H1 (cell line): ENCODE measurements around the gene TOM1L2. TPM values are rescaled to one million over a fixed set of nuclear protein-coding genes. Genes with fewer than 3 reads are reported as not detected.
A peak's percentile ranks its signal among the peaks of the same experiment; 100 is the strongest.

Source experiments
- CTCF ChIA-PET: fragments of 300-600 bp; sonication (Branson Sonifier 250); formaldehyde crosslinking; loops from one replicate; lab custom pipeline; 2021; ENCODE audit not compliant: partially characterized antibody; lab: Charles Lee
- POLR2A ChIA-PET: fragments of 300-600 bp; sonication (Branson Sonifier 250); formaldehyde crosslinking; loops from one replicate; lab custom pipeline; 2021; ENCODE audit warnings: inconsistent platforms; ENCODE audit not compliant: partially characterized antibody; lab: Charles Lee
- DNase-seq, 2 experiments: peaks; one replicate each; pipeline versions ENCODE4 v3.0.0 to v3.0.0-alpha.2; 2010 to 2022; ENCODE audit warnings: low spot score in 2 of 2, low read depth in 1 of 2, mixed read lengths in 1 of 2
- FAIRE-seq: peaks from 2 replicates; lab custom pipeline; 2011; peaks lifted over from hg19 to GRCh38; lab: Jason Lieb, UNC
- H2AFZ ChIP-seq: 2 replicates; pipeline ENCODE4 v1.8.1; 2012; ENCODE audit warnings: low read length, inconsistent platforms
- H2AK5ac ChIP-seq: 2 replicates; pipeline ENCODE4 v1.6.1; 2013; ENCODE audit warnings: low read depth, low read length
- H2BK120ac ChIP-seq: replicated peaks from 2 replicates; pipeline ENCODE3; 2013; ENCODE audit warnings: low read depth, low read length, inconsistent platforms
- H2BK12ac ChIP-seq: 2 replicates; pipeline ENCODE4 v1.6.1; 2013; ENCODE audit warnings: low read depth, low read length
- H2BK15ac ChIP-seq: 2 replicates; pipeline ENCODE4 v1.6.1; 2013; ENCODE audit warnings: low read length
- H2BK20ac ChIP-seq: 2 replicates; pipeline ENCODE4 v1.6.1; 2013; ENCODE audit warnings: low read length
- H2BK5ac ChIP-seq: 2 replicates; pipeline ENCODE4 v1.6.1; 2013; ENCODE audit warnings: low read depth, low read length
- H3K14ac ChIP-seq: 2 replicates; pipeline ENCODE4 v1.6.1; 2013; ENCODE audit warnings: inconsistent platforms; ENCODE audit not compliant: insufficient read length
- H3K18ac ChIP-seq: 2 replicates; pipeline ENCODE4 v1.6.1; 2013; ENCODE audit warnings: low read length; ENCODE audit errors: extremely low read depth
- H3K23ac ChIP-seq: 2 replicates; pipeline ENCODE4 v1.6.1; 2013; ENCODE audit warnings: inconsistent platforms; ENCODE audit not compliant: insufficient read length
- H3K23me2 ChIP-seq: 2 replicates; pipeline ENCODE4 v1.6.1; 2013; ENCODE audit warnings: low read depth, low read length
- H3K27ac ChIP-seq: 2 replicates; pipeline ENCODE4 v1.6.1; 2011; ENCODE audit warnings: low read depth, low read length, inconsistent platforms
- H3K27me3 ChIP-seq, 4 experiments: replicated peaks in 1 of 4; 1 replicate in 1 of 4; 2 replicates in 3 of 4; pipeline versions ENCODE4 v1.6.1 to v1.8.1; 2011 to 2013; ENCODE audit warnings: low read length in 3 of 4, mild to moderate bottlenecking in 3 of 4, inconsistent platforms in 2 of 4, mixed read lengths in 2 of 4, moderate library complexity in 1 of 4; ENCODE audit not compliant: control insufficient read depth in 3 of 4, insufficient read depth in 3 of 4; ENCODE audit errors: extremely low read depth in 1 of 4
- H3K36me3 ChIP-seq, 4 experiments: 2 replicates each; pipeline versions ENCODE4 v1.6.1 to v1.8.1; 2011 to 2013; ENCODE audit warnings: mild to moderate bottlenecking in 4 of 4, low read length in 3 of 4, moderate library complexity in 2 of 4, control low read depth in 1 of 4, inconsistent platforms in 1 of 4; ENCODE audit not compliant: insufficient read depth in 4 of 4, control insufficient read depth in 2 of 4
- H3K4ac ChIP-seq: replicated peaks from 2 replicates; pipeline ENCODE3; 2013; ENCODE audit warnings: low read length, low read depth, mixed read lengths, inconsistent platforms; ENCODE audit not compliant: insufficient read length
- H3K4me1 ChIP-seq, 4 experiments: replicated peaks in 1 of 4; 1 replicate in 1 of 4; 2 replicates in 3 of 4; pipeline versions ENCODE4 v1.6.1 to v1.8.1; 2011 to 2013; ENCODE audit warnings: low read length in 3 of 4, inconsistent platforms in 2 of 4, mixed read lengths in 1 of 4; ENCODE audit not compliant: insufficient read depth in 4 of 4, control insufficient read depth in 3 of 4
- H3K4me2 ChIP-seq, 2 experiments: 2 replicates each; pipeline versions ENCODE4 v1.6.1 to v1.8.1; 2011 to 2013; ENCODE audit warnings: low read depth in 2 of 2, low read length in 2 of 2, control low read depth in 1 of 2, inconsistent platforms in 1 of 2, mild to moderate bottlenecking in 1 of 2; ENCODE audit not compliant: insufficient read depth in 1 of 2
- H3K4me3 ChIP-seq, 4 experiments: fragments of 200-600, 300-600 bp in 1 of 4; sonication (generic), shearing (Covaris generic), sonication (Bioruptor Twin) in 1 of 4; 2 replicates each; pipeline versions ENCODE4 v1.5.1 to v1.8.1; 2011 to 2016; ENCODE audit warnings: low read length in 4 of 4, low read depth in 3 of 4, control low read depth in 2 of 4, inconsistent platforms in 2 of 4, mild to moderate bottlenecking in 2 of 4, mixed read lengths in 1 of 4, moderate library complexity in 1 of 4; ENCODE audit not compliant: insufficient read depth in 2 of 4; ENCODE audit errors: extremely low read depth in 1 of 4
- H3K56ac ChIP-seq: replicated peaks from 2 replicates; pipeline ENCODE3; 2013; ENCODE audit warnings: low read depth, mild to moderate bottlenecking, mixed read lengths, low read length, inconsistent platforms; ENCODE audit not compliant: insufficient read length
- H3K79me1 ChIP-seq: 2 replicates; pipeline ENCODE4 v1.6.1; 2013; ENCODE audit warnings: low read depth, low read length, control low read depth
- H3K79me2 ChIP-seq, 2 experiments: 2 replicates each; pipeline versions ENCODE4 v1.6.1 to v1.8.1; 2012 to 2013; ENCODE audit warnings: low read length in 2 of 2, mild to moderate bottlenecking in 2 of 2, inconsistent platforms in 1 of 2; ENCODE audit not compliant: insufficient read depth in 2 of 2, control insufficient read depth in 1 of 2
- H3K9ac ChIP-seq, 4 experiments: replicated peaks in 1 of 4; 1 replicate in 1 of 4; 2 replicates in 3 of 4; pipeline versions ENCODE4 v1.6.1 to v1.8.1; 2011 to 2013; ENCODE audit warnings: low read depth in 3 of 4, low read length in 3 of 4, control low read depth in 2 of 4, mild to moderate bottlenecking in 2 of 4, moderate library complexity in 2 of 4, inconsistent platforms in 1 of 4; ENCODE audit errors: extremely low read depth in 1 of 4
- H3K9me3 ChIP-seq, 2 experiments: 2 replicates each; pipeline versions ENCODE4 v1.6.1 to v1.8.1; 2012 to 2013; ENCODE audit warnings: mild to moderate bottlenecking in 2 of 2, moderate library complexity in 2 of 2, control low read depth in 1 of 2, inconsistent platforms in 1 of 2, low read depth in 1 of 2, low read length in 1 of 2, mixed read lengths in 1 of 2; ENCODE audit not compliant: insufficient read depth in 2 of 2
- H4K20me1 ChIP-seq, 2 experiments: replicated peaks in 1 of 2; 2 replicates each; pipeline versions ENCODE3 to v1.8.1; 2011 to 2013; ENCODE audit warnings: inconsistent platforms in 2 of 2, low read length in 2 of 2, mild to moderate bottlenecking in 1 of 2; ENCODE audit not compliant: insufficient read depth in 2 of 2, control insufficient read depth in 1 of 2
- H4K5ac ChIP-seq: 2 replicates; pipeline ENCODE4 v1.6.1; 2013; ENCODE audit warnings: low read length, low read depth, mixed read lengths, inconsistent platforms; ENCODE audit not compliant: insufficient read length
- H4K8ac ChIP-seq: 2 replicates; pipeline ENCODE4 v1.8.0; 2013; ENCODE audit warnings: mild to moderate bottlenecking, moderate library complexity, low read length, inconsistent platforms; ENCODE audit not compliant: insufficient read depth; ENCODE audit errors: extremely low read depth
- H4K91ac ChIP-seq: replicated peaks from 2 replicates; pipeline ENCODE3; 2013; ENCODE audit warnings: low read length, mixed read lengths, inconsistent platforms; ENCODE audit not compliant: insufficient read length
- BRCA1 ChIP-seq: IDR thresholded peaks from 2 replicates; pipeline ENCODE4 v1.6.1; 2012; ENCODE audit warnings: low read depth, low read length, improper control_type of control experiment
- CBX8 ChIP-seq: fragments of 300-800, 300-1000 bp; sonication (generic); IDR thresholded peaks from 2 replicates; pipeline ENCODE4 v1.7.1; 2016; ENCODE audit warnings: low read depth, low read length, borderline replicate concordance
- FOSL1 ChIP-seq: IDR thresholded peaks from 2 replicates; pipeline ENCODE4 v1.6.1; 2011; ENCODE audit warnings: mild to moderate bottlenecking, low read depth, low read length, moderate library complexity; ENCODE audit not compliant: insufficient read depth
- GTF2F1 ChIP-seq: IDR thresholded peaks from 2 replicates; pipeline ENCODE4 v1.6.1; 2012; ENCODE audit warnings: low read depth, low read length, improper control_type of control experiment, borderline replicate concordance
- MAFK ChIP-seq: IDR thresholded peaks from 2 replicates; pipeline ENCODE4 v1.6.1; 2012; ENCODE audit warnings: low read depth, mild to moderate bottlenecking, improper control_type of control experiment, low read length
- POU5F1 ChIP-seq: IDR thresholded peaks from 2 replicates; pipeline ENCODE4 v1.6.1; 2011; ENCODE audit warnings: low read depth, mild to moderate bottlenecking, low read length, moderate library complexity
- RFX5 ChIP-seq: IDR thresholded peaks from 2 replicates; pipeline ENCODE4 v1.6.1; 2011; ENCODE audit warnings: low read depth, low read length, improper control_type of control experiment, borderline replicate concordance
- SIN3A ChIP-seq, 2 experiments: IDR thresholded peaks in 1 of 2; conservative IDR thresholded peaks in 1 of 2; 2 replicates each; pipeline ENCODE4 v1.6.1; 2011 to 2012; ENCODE audit warnings: low read length in 2 of 2, improper control_type of control experiment in 1 of 2, low read depth in 1 of 2, mild to moderate bottlenecking in 1 of 2
- SIRT6 ChIP-seq: IDR thresholded peaks from one replicate; pipeline ENCODE4 v1.7.1; 2012; ENCODE audit warnings: low read length, inconsistent platforms
- SIX5 ChIP-seq: IDR thresholded peaks from 2 replicates; pipeline ENCODE4 v1.6.1; 2011; ENCODE audit warnings: mild to moderate bottlenecking, low read depth, low read length
- SP2 ChIP-seq: IDR thresholded peaks from 2 replicates; pipeline ENCODE4 v1.6.1; 2012; ENCODE audit warnings: mild to moderate bottlenecking, low read length, inconsistent platforms
- SP4 ChIP-seq: IDR thresholded peaks from 2 replicates; pipeline ENCODE4 v1.6.1; 2012; ENCODE audit warnings: low read length, inconsistent platforms
- USF2 ChIP-seq: IDR thresholded peaks from 2 replicates; pipeline ENCODE4 v1.6.1; 2011; ENCODE audit warnings: low read length, improper control_type of control experiment
- YY1 ChIP-seq: IDR thresholded peaks from 2 replicates; pipeline ENCODE4 v1.6.1; 2011; ENCODE audit warnings: low read depth, mild to moderate bottlenecking, low read length
- WGBS, 2 experiments: shearing (Covaris generic) in 1 of 2; methylation state at CpG; one replicate each; pipeline versions ENCODE4 v1.1.6 to v1.1.7; 2013 to 2015; ENCODE audit warnings: low lambda C conversion rate in 2 of 2, mixed read lengths in 2 of 2, inconsistent platforms in 1 of 2, low coverage in 1 of 2, missing lambda C conversion rate in 1 of 2; ENCODE audit not compliant: insufficient replicate concordance in 2 of 2, insufficient coverage in 1 of 2, insufficient read length in 1 of 2; ENCODE audit errors: extremely low coverage in 1 of 2, missing lambda C conversion rate in 1 of 2; 5-methylcytosine and 5-hydroxymethylcytosine counted together
- polyA plus RNA-seq, 7 experiments: library from polyadenylated mRNA; depleted of rRNA in 3 of 7; stranded (reverse) in 5 of 7; unstranded in 2 of 7; fragments of >200 nt in 5 of 7; fragments of 200-250 nt in 2 of 7; gene quantifications; 1 replicate in 5 of 7; 2 replicates in 1 of 7; 4 replicates in 1 of 7; pipeline versions ENCODE4 v1.2.1 to v1.2.3, GENCODE V29; 2011 to 2013; ENCODE audit warnings: missing spikeins in 2 of 7, mixed read lengths in 2 of 7
- total RNA-seq: library from RNA; stranded (reverse); fragmentation: NEBNext Ultra II Directional; extraction: Animal tissue kit (Norgen Biotek cat#: 25700); gene quantifications from 2 replicates; pipeline ENCODE4 v1.2.1, GENCODE V29; 2021

TOM1L2 gene
- total and polyA plus RNA-seq, 2 of the 8 experiments (the other 6 are each of a cell fraction or from before 2014, with no cell fraction given) = 2.0 to 3.4 TPM

- Histone ChIP-seq H3K27me3 (peaks cover 6 to 23% (median 17%) of the 10 kb centered on the region in 4 experiments), H3K4me2 (no peak overlapping the region), H3K79me1 (no peaks in the 10 kb centered on the region), H3K9ac (no peak overlapping the region), H3K4me3 (no peak overlapping the region), H3K23ac (no peak overlapping the region), H3K23me2 (peaks cover 10% of the 10 kb centered on the region; the same call in 1 of the 2 replicates), H3K14ac (no peak overlapping the region), H2BK20ac (peak overlapping the region; percentile 80; the same call in 1 of the 2 replicates), H3K4me1 (peaks cover 0 to 20% (median 12%) of the 10 kb centered on the region in 4 experiments; a peak in 6 of 7 replicates), H2BK12ac (no peak overlapping the region), H3K9me3 (no peaks in the 10 kb centered on the region), H3K36me3 (no peaks in the 10 kb centered on the region), H4K91ac (no peak overlapping the region), H3K27ac (no peak overlapping the region), H3K79me2 (no peaks in the 10 kb centered on the region), H3K18ac (no peak overlapping the region), H4K8ac (no peak overlapping the region), H3K4ac (no peak overlapping the region), H2AFZ (no peak overlapping the region), H2BK5ac (no peak overlapping the region), H4K5ac (no peak overlapping the region), H3K56ac (no peak overlapping the region), H4K20me1 (peaks cover 1 to 5% of the 10 kb centered on the region in 2 experiments), H2BK120ac (no peak overlapping the region), H2BK15ac (no peak overlapping the region), H2AK5ac (no peak overlapping the region)
- no peak for DNase-seq
- CTCF ChIA-PET = interaction anchor here (0.6 to 18.1 kb wide), 8 partner anchors 9 to 125 kb away, joined by 3 to 375 read pairs (median 4); no protein-coding TSS in a partner anchor
- 92% methylated on average over 5 of the region's 5 CpGs; no CpG with 5 or more reads in 1 of the 2 experiments for WGBS, 2 experiments
- FAIRE-seq = no peak
- POLR2A ChIA-PET = interaction anchor here (2.9 to 24.7 kb wide), 2 partner anchors 13 to 23 kb away, joined by 13 to 532 read pairs; partner anchors contain the start of gene SREBF1
- TF ChIP-seq MAFK (no peak), USF2 (no peak), SP4 (no peak), SIX5 (no peak), GTF2F1 (no peak), POU5F1 (no peak), YY1 (no peak), SIN3A (conservative IDR thresholded peaks at IDR 0.05 in 1 of 2, IDR thresholded peaks at IDR 0.05 in 1 of 2; ENCODE audit: low read depth in 1 of 2, low read length in 2 of 2) (no peak), BRCA1 (no peak), RFX5 (no peak), CBX8 (no peak), SP2 (no peak), FOSL1 (no peak), SIRT6 (no peak)
Measured at GRCh38 chr17:17807440-17807839, 164.8 kb downstream of the TOM1L2 start.
